OCI-LY7 (cell line): ENCODE data around the gene FLT3.

Experiments used
- CTCF ChIP-seq: fragments of 200-600 bp; sonication (generic); conservative IDR thresholded peaks from 2 replicates; pipeline ENCODE4 v1.5.1; 2014; ENCODE audit warnings: mild to moderate bottlenecking, antibody characterized with exemption, low read length, moderate library complexity, mixed read lengths
- EZH2phosphoT487 ChIP-seq: fragments of 200-600 bp; sonication (generic); IDR thresholded peaks from 2 replicates; pipeline ENCODE4 v1.6.1; 2018; ENCODE audit warnings: low read depth, borderline replicate concordance, mild to moderate bottlenecking, mixed run types, antibody characterized with exemption, low read length, moderate library complexity, mixed read lengths

GRCh38 chr13:27971776-27972477, 128.4 kb downstream of the FLT3 start:
- TF ChIP-seq CTCF = no peak
- TF ChIP-seq EZH2phosphoT487 = no peak
